H9 (cell line): ENCODE data around the gene TFEB. TPM values are rescaled to one million over a fixed set of nuclear protein-coding genes. Genes with fewer than 3 reads are reported as not detected.
A peak's percentile ranks its signal among the peaks of the same experiment; 100 is the strongest.

Source experiments
- DNase-seq: peaks from one replicate; pipeline ENCODE4 v3.0.0-alpha.2; 2017
- H2AFZ ChIP-seq: one replicate; pipeline ENCODE4 v1.6.1; 2013; ENCODE audit warnings: mild to moderate bottlenecking, low read length, control low read depth, moderate library complexity
- H2AK5ac ChIP-seq: 2 replicates; pipeline ENCODE4 v1.6.1; 2013; ENCODE audit warnings: low read length, control low read depth, mixed read lengths; ENCODE audit not compliant: insufficient read length
- H2BK120ac ChIP-seq: one replicate; pipeline ENCODE4 v1.6.1; 2013; ENCODE audit warnings: low read depth, mild to moderate bottlenecking, low read length, control low read depth, inconsistent platforms; ENCODE audit not compliant: poor library complexity, severe bottlenecking
- H2BK12ac ChIP-seq: 2 replicates; pipeline ENCODE4 v1.6.1; 2013; ENCODE audit warnings: low read length, control low read depth, mixed read lengths, low read depth; ENCODE audit not compliant: insufficient read length
- H2BK15ac ChIP-seq: 2 replicates; pipeline ENCODE4 v1.6.1; 2013; ENCODE audit warnings: low read depth, low read length, control low read depth
- H2BK20ac ChIP-seq: one replicate; pipeline ENCODE4 v1.6.1; 2013; ENCODE audit warnings: low read depth, mild to moderate bottlenecking, low read length, control low read depth, inconsistent platforms; ENCODE audit not compliant: poor library complexity, severe bottlenecking
- H2BK5ac ChIP-seq: 2 replicates; pipeline ENCODE4 v1.6.1; 2013; ENCODE audit warnings: low read length, control low read depth, mixed read lengths; ENCODE audit not compliant: insufficient read length
- H3K14ac ChIP-seq: 2 replicates; pipeline ENCODE4 v1.6.1; 2013; ENCODE audit warnings: low read length, control low read depth; ENCODE audit not compliant: insufficient read depth
- H3K18ac ChIP-seq: 2 replicates; pipeline ENCODE4 v1.6.1; 2013; ENCODE audit warnings: low read depth, mild to moderate bottlenecking, mixed read lengths, low read length, control low read depth; ENCODE audit not compliant: insufficient read length
- H3K23ac ChIP-seq: 2 replicates; pipeline ENCODE4 v1.6.1; 2013; ENCODE audit warnings: low read length, control low read depth, mixed read lengths, low read depth; ENCODE audit not compliant: insufficient read length
- H3K23me2 ChIP-seq: 2 replicates; pipeline ENCODE4 v1.6.1; 2013; ENCODE audit warnings: low read depth, mild to moderate bottlenecking, mixed read lengths, low read length, control low read depth; ENCODE audit not compliant: insufficient read length, poor library complexity, severe bottlenecking
- H3K27ac ChIP-seq: 2 replicates; pipeline ENCODE4 v1.5.1; 2013; ENCODE audit warnings: low read length, control low read depth, mixed read lengths, low read depth; ENCODE audit not compliant: insufficient read length
- H3K27me3 ChIP-seq: 2 replicates; pipeline ENCODE4 v1.6.1; 2013; ENCODE audit warnings: low read length, control low read depth, inconsistent platforms; ENCODE audit not compliant: insufficient read depth
- H3K4ac ChIP-seq: 2 replicates; pipeline ENCODE4 v1.6.1; 2013; ENCODE audit warnings: low read depth, mild to moderate bottlenecking, control low read depth, inconsistent platforms, low read length, moderate library complexity
- H3K4me1 ChIP-seq: 2 replicates; pipeline ENCODE4 v1.6.1; 2013; ENCODE audit warnings: low read length, control low read depth, inconsistent platforms; ENCODE audit not compliant: insufficient read depth
- H3K4me2 ChIP-seq: 2 replicates; pipeline ENCODE4 v1.6.1; 2013; ENCODE audit warnings: low read length, control low read depth, mixed read lengths; ENCODE audit not compliant: insufficient read length, insufficient read depth
- H3K56ac ChIP-seq: 2 replicates; pipeline ENCODE4 v1.6.1; 2013; ENCODE audit warnings: low read depth, mild to moderate bottlenecking, mixed read lengths, low read length, control low read depth; ENCODE audit not compliant: insufficient read length
- H3K79me1 ChIP-seq: 2 replicates; pipeline ENCODE4 v1.6.1; 2013; ENCODE audit warnings: low read depth, mild to moderate bottlenecking, moderate library complexity, low read length, control low read depth, inconsistent platforms; ENCODE audit not compliant: insufficient read depth, poor library complexity, severe bottlenecking
- H3K79me2 ChIP-seq: 2 replicates; pipeline ENCODE4 v1.6.1; 2013; ENCODE audit warnings: low read length, control low read depth, inconsistent platforms; ENCODE audit not compliant: insufficient read depth
- H3K9ac ChIP-seq: 2 replicates; pipeline ENCODE4 v1.6.1; 2013; ENCODE audit warnings: low read length, control low read depth, mixed read lengths; ENCODE audit not compliant: insufficient read length; ENCODE audit errors: extremely low read depth
- H3K9me3 ChIP-seq: one replicate; pipeline ENCODE4 v1.6.1; 2013; ENCODE audit warnings: low read depth, low read length, inconsistent platforms; ENCODE audit not compliant: control insufficient read depth
- H3T11ph ChIP-seq: one replicate; pipeline ENCODE4 v1.6.1; 2013; ENCODE audit warnings: mild to moderate bottlenecking, low read length, control low read depth, inconsistent platforms
- H4K20me1 ChIP-seq: one replicate; pipeline ENCODE4 v1.6.1; 2013; ENCODE audit not compliant: control insufficient read depth, insufficient read length, insufficient read depth
- H4K5ac ChIP-seq: 2 replicates; pipeline ENCODE4 v1.6.1; 2013; ENCODE audit warnings: low read depth, mild to moderate bottlenecking, mixed read lengths, low read length, control low read depth; ENCODE audit not compliant: insufficient read length
- H4K8ac ChIP-seq: replicated peaks from 2 replicates; pipeline ENCODE4 v1.6.1; 2013; ENCODE audit warnings: low read length, control low read depth, mixed read lengths, low read depth; ENCODE audit not compliant: insufficient read length
- H4K91ac ChIP-seq: 2 replicates; pipeline ENCODE4 v1.6.1; 2013; ENCODE audit warnings: low read depth, mild to moderate bottlenecking, moderate library complexity, mixed read lengths, low read length, control low read depth; ENCODE audit not compliant: insufficient read length
- H3K27ac Mint-ChIP-seq, 3 experiments: 2 replicates in 2 of 3; 3 replicates in 1 of 3; pipeline ENCODE4 v1.8.0; 2020 to 2021; ENCODE audit warnings: mixed read lengths in 3 of 3, mild to moderate bottlenecking in 1 of 3, moderate library complexity in 1 of 3
- H3K27me3 Mint-ChIP-seq: 2 replicates; pipeline ENCODE4 v1.8.0; 2021; ENCODE audit warnings: low read depth, mild to moderate bottlenecking, moderate library complexity, mixed read lengths
- H3K36me3 Mint-ChIP-seq, 3 experiments: 2 replicates in 2 of 3; 3 replicates in 1 of 3; pipeline ENCODE4 v1.8.0; 2020 to 2021; ENCODE audit warnings: low read depth in 3 of 3, mixed read lengths in 3 of 3; ENCODE audit not compliant: insufficient read depth in 1 of 3
- H3K4me1 Mint-ChIP-seq, 2 experiments: 2 replicates each; pipeline ENCODE4 v1.8.0; 2020; ENCODE audit warnings: mixed read lengths in 2 of 2
- H3K4me3 Mint-ChIP-seq, 2 experiments: 2 replicates in 1 of 2; 3 replicates in 1 of 2; pipeline ENCODE4 v1.8.0; 2020 to 2021; ENCODE audit warnings: mild to moderate bottlenecking in 2 of 2, mixed read lengths in 2 of 2, moderate library complexity in 1 of 2
- H3K9me3 Mint-ChIP-seq, 2 experiments: 2 replicates in 1 of 2; 3 replicates in 1 of 2; pipeline ENCODE4 v1.8.0; 2020; ENCODE audit warnings: mild to moderate bottlenecking in 2 of 2, mixed read lengths in 2 of 2, moderate library complexity in 1 of 2
- CTCF ChIP-seq: fragments of 200-600 bp; sonication (generic); conservative IDR thresholded peaks from 3 replicates; pipeline ENCODE4 v1.8.0; 2021; ENCODE audit warnings: antibody characterized with exemption, mild to moderate bottlenecking
- WGBS: extraction: QIAGEN DNeasy Blood & Tissue Kit; methylation state at CpG from one replicate; pipeline ENCODE4 v1.1.7; 2013; ENCODE audit warnings: missing lambda C conversion rate, low lambda C conversion rate, mixed read lengths; ENCODE audit not compliant: insufficient read length; ENCODE audit errors: extremely low coverage; 5-methylcytosine and 5-hydroxymethylcytosine counted together
- total RNA-seq: library from RNA; stranded (reverse); gene quantifications from 2 replicates; pipeline ENCODE4 v1.2.1, GENCODE V29; 2021

TFEB gene
- total RNA-seq, 1 experiment from 2014 or later, result 1.2 TPM

DNA sequence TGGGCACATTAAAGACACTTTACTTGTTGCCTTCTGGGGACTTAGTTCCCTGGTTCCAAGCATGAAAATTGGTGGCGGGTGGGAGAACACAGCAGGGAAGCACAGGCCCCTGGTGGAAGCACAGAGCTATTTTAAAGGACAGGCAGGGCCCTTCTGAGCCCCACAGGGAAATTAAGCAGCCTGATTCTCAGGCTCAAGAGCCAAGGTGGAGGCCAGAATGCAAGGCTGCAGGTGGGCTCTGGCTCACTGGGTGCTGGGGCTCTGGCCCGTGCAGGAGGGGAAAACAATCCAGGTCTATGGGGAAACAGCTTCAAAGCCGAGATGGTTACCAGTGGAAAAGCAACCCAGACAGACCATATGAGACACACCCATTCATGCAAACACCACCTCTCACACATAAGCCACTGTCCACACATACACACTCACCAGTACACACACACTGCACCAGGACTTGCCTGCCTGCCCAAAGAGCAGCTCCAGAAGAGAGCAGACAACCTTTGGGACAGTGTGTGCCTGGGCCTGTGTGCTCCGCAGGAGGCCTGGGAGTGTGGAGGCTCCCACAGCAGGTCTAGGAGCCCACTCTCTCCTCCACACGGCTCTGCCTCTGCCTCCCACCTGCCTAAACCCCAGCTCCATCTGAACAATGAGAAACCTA, 30.6 kb downstream of the TFEB start:
- H3K23me2 ChIP-seq, result no peaks in the 10 kb centered on the region
- H3K14ac ChIP-seq, result no peak overlapping the region
- Mint-ChIP-seq H3K4me1 (peaks cover 21 to 29% of the 10 kb centered on the region in 2 experiments), H3K27me3 (peaks cover 12% of the 10 kb centered on the region), H3K9me3 (no peaks in the 10 kb centered on the region), H3K36me3 (no peaks in the 10 kb centered on the region), H3K27ac (peak overlapping the region in 1 of 3 experiments; percentile 94; a peak in 1 of 7 replicates), H3K4me3 (no peak overlapping the region)
- no peaks in the 10 kb centered on the region for H3K9me3 ChIP-seq
- H4K8ac ChIP-seq, result no peak overlapping the region
- H4K20me1 ChIP-seq, result no peaks in the 10 kb centered on the region
- WGBS, result no CpG with 5 or more reads among the region's 5 CpGs
- no peak overlapping the region for H3K18ac ChIP-seq
- H3K4ac ChIP-seq, result no peak overlapping the region
- no peak overlapping the region for H2BK20ac ChIP-seq
- H4K91ac ChIP-seq, result no peak overlapping the region
- no peak for DNase-seq
- H3K79me1 ChIP-seq, result no peaks in the 10 kb centered on the region
- H3K9ac ChIP-seq, result no peak overlapping the region
- no peak overlapping the region for H3T11ph ChIP-seq
- no peak overlapping the region for H3K56ac ChIP-seq
- H2BK120ac ChIP-seq, result no peak overlapping the region
- H3K79me2 ChIP-seq, result no peaks in the 10 kb centered on the region
- H3K4me1 ChIP-seq, result no peaks in the 10 kb centered on the region; the same call in 1 of the 2 replicates
- H3K27me3 ChIP-seq, result no peaks in the 10 kb centered on the region
- no peak overlapping the region for H3K4me2 ChIP-seq
- no peak overlapping the region for H2AK5ac ChIP-seq
- no peak overlapping the region for H3K23ac ChIP-seq
- no peak overlapping the region for H2BK15ac ChIP-seq
- H2AFZ ChIP-seq, result no peak overlapping the region
- no peak overlapping the region for H2BK5ac ChIP-seq
- no peak overlapping the region for H4K5ac ChIP-seq
- TF ChIP-seq CTCF, result no peak
- H2BK12ac ChIP-seq, result no peak overlapping the region
- no peak overlapping the region for H3K27ac ChIP-seq
